Measurements from ENCODE around the gene KIDINS220. TPM values are rescaled to one million over a fixed set of nuclear protein-coding genes. Genes with fewer than 3 reads are reported as not detected.
A peak's percentile ranks its signal among the peaks of the same experiment; 100 is the strongest.

KIDINS220 gene
- total RNA-seq, 1 donor from 2014 or later: 101 TPM

- Mint-ChIP-seq H3K36me3 (ENCODE audit: unreplicated experiment) (peaks cover 32% of the 10 kb centered on the region), H3K9me3 (ENCODE audit: unreplicated experiment) (no peaks in the 10 kb centered on the region), H3K4me3 (ENCODE audit: unreplicated experiment) (no peak overlapping the region), H3K27ac (ENCODE audit: unreplicated experiment) (no peak overlapping the region), H3K27me3 (ENCODE audit: unreplicated experiment) (no peaks in the 10 kb centered on the region), H3K4me1 (ENCODE audit: unreplicated experiment) (peaks cover 2% of the 10 kb centered on the region)
- TF ChIP-seq, protein P1, sequence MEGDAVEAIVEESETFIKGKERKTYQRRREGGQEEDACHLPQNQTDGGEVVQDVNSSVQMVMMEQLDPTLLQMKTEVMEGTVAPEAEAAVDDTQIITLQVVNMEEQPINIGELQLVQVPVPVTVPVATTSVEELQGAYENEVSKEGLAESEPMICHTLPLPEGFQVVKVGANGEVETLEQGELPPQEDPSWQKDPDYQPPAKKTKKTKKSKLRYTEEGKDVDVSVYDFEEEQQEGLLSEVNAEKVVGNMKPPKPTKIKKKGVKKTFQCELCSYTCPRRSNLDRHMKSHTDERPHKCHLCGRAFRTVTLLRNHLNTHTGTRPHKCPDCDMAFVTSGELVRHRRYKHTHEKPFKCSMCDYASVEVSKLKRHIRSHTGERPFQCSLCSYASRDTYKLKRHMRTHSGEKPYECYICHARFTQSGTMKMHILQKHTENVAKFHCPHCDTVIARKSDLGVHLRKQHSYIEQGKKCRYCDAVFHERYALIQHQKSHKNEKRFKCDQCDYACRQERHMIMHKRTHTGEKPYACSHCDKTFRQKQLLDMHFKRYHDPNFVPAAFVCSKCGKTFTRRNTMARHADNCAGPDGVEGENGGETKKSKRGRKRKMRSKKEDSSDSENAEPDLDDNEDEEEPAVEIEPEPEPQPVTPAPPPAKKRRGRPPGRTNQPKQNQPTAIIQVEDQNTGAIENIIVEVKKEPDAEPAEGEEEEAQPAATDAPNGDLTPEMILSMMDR (IDR thresholded peaks at IDR 0.05): no peak
- DNase-seq (ENCODE audit: extremely low spot score, unreplicated experiment): no peak
Measured at GRCh38 chr2:8822218-8822617, 15.2 kb downstream of the KIDINS220 start.

DNA sequence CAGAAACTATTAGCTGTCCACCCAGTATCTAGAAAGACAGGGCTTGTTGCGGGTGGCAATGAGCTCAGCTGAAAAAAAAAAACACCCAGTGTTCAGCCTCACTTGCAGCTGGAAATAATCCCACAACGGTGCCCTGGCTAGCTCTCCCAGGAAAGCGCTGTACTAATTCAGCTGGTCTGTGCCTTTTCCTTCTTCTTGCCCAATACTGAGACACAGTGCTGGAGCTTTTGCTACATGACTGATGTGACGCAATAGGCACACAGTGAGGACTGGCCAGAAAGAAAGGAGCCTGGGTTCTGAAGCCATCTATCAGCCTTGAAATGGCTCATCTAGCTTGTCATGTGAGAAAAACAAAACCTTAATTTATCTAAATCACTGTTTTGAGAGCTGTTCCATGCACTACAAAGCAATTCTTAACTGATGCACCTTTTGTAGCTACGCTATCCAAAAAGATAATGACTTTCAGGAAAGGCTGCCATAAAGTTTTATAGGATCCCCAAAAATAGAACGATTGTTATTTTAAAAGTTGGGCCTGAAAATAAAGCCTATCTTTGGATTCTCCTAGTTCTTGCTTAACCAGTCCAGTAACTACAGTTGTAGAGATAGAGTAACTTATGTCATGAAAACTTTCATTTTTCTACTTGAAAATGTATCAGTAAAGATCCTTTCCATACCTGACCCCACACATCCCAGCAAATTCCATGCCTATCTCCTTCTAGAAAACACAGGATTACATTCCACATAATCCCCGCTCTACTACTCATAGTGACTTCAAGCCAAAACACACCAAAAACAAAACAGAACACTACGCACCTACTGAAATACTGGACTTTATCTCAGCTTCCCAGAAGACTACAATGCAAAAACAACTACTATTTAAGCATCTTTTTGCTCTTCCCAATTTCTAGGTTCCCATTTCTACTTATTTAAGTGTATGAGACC is 15.9 kb downstream of the KIDINS220 start:
- DNase-seq (ENCODE audit: extremely low spot score, unreplicated experiment): no peak

GRCh38 chr2:8819948-8820347 is 17.5 kb downstream of the KIDINS220 start:
- no peak for DNase-seq (ENCODE audit: extremely low spot score, unreplicated experiment)
- no peak overlapping the region for H3K27ac Mint-ChIP-seq (ENCODE audit: unreplicated experiment)
- no peak overlapping the region for H3K4me3 Mint-ChIP-seq (ENCODE audit: unreplicated experiment)
- H3K36me3 Mint-ChIP-seq (ENCODE audit: unreplicated experiment): peaks cover 36% of the 10 kb centered on the region
- H3K4me1 Mint-ChIP-seq (ENCODE audit: unreplicated experiment): peaks cover 2% of the 10 kb centered on the region
- no peaks in the 10 kb centered on the region for H3K27me3 Mint-ChIP-seq (ENCODE audit: unreplicated experiment)
- TF ChIP-seq, protein P1 (IDR thresholded peaks at IDR 0.05): no peak
- H3K9me3 Mint-ChIP-seq (ENCODE audit: unreplicated experiment): no peaks in the 10 kb centered on the region

More for the DNA sequence above, 15.9 kb downstream of the KIDINS220 start:
- TF ChIP-seq, protein P1 (IDR thresholded peaks at IDR 0.05): no peak
- Mint-ChIP-seq H3K36me3 (ENCODE audit: unreplicated experiment) (peaks cover 36% of the 10 kb centered on the region), H3K27me3 (ENCODE audit: unreplicated experiment) (no peaks in the 10 kb centered on the region), H3K27ac (ENCODE audit: unreplicated experiment) (peak overlapping the region; percentile 6), H3K9me3 (ENCODE audit: unreplicated experiment) (no peaks in the 10 kb centered on the region), H3K4me1 (ENCODE audit: unreplicated experiment) (peaks cover 2% of the 10 kb centered on the region), H3K4me3 (ENCODE audit: unreplicated experiment) (no peak overlapping the region)

- no peak overlapping the region for H3K27ac Mint-ChIP-seq (ENCODE audit: unreplicated experiment)
- H3K4me1 Mint-ChIP-seq (ENCODE audit: unreplicated experiment): peaks cover 2% of the 10 kb centered on the region
- TF ChIP-seq, protein P1 (IDR thresholded peaks at IDR 0.05): no peak
- no peak overlapping the region for H3K4me3 Mint-ChIP-seq (ENCODE audit: unreplicated experiment)
- DNase-seq (ENCODE audit: extremely low spot score, unreplicated experiment): no peak
- H3K27me3 Mint-ChIP-seq (ENCODE audit: unreplicated experiment): no peaks in the 10 kb centered on the region
- H3K36me3 Mint-ChIP-seq (ENCODE audit: unreplicated experiment): peaks cover 34% of the 10 kb centered on the region
- no peaks in the 10 kb centered on the region for H3K9me3 Mint-ChIP-seq (ENCODE audit: unreplicated experiment)
Measured at GRCh38 chr2:8819194-8819593, 18.2 kb downstream of the KIDINS220 start.

DNA sequence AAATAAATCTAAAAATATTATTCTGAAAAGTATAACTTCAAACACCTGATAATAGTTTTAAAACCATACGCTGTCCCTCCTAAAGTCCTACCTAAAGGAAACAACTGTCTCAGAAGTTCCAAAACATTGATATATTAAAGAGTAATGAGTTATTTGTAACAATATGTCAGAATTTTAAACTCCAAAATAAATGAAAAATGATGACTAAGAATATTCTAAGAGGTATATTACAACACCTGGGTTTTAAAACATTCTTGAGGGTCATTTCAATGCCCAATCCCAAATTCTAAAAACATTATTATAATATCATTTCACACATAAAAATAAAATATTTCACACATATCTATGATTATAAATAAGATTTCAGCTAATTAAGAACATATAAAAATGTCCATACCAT is 20.2 kb downstream of the KIDINS220 start:
- no peak for DNase-seq (ENCODE audit: extremely low spot score, unreplicated experiment)
- Mint-ChIP-seq H3K9me3 (ENCODE audit: unreplicated experiment) (no peaks in the 10 kb centered on the region), H3K4me1 (ENCODE audit: unreplicated experiment) (peaks cover 2% of the 10 kb centered on the region), H3K4me3 (ENCODE audit: unreplicated experiment) (no peak overlapping the region), H3K27ac (ENCODE audit: unreplicated experiment) (no peak overlapping the region), H3K36me3 (ENCODE audit: unreplicated experiment) (peaks cover 46% of the 10 kb centered on the region), H3K27me3 (ENCODE audit: unreplicated experiment) (no peaks in the 10 kb centered on the region)
- TF ChIP-seq, protein P1 (IDR thresholded peaks at IDR 0.05): no peak
